ENCODE results near the gene SLC39A3. TPM values are rescaled to one million over a fixed set of nuclear protein-coding genes. Genes with fewer than 3 reads are reported as not detected.
A peak's percentile ranks its signal among the peaks of the same experiment; 100 is the strongest.
"Not testable (repeated sequence)": the region's sequence is repeated elsewhere in the genome, so short reads cannot be mapped to it uniquely, and the experiment has no call there.

Gene SLC39A3
- total RNA-seq, 2 donors from 2014 or later = 21.9 to 25.5 TPM

DNA sequence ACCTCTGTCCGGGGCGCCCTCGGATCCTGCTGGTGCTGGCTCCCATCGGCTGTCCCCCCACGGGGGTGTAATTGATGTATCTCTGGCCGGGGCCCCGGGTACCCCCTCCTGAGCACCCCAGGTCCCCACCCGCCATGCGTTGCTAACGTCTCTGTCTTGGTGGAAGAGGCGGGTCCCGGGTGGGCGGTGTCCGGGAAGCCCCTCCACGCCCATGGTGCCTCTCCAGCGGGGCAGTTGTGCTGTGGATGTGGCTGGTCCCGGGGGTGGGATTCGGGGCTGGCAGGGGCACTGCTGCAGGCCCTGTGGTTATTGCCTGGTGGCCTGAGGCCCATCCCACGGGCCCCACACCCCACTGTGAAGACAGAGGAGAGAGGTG, 23.6 kb downstream of the SLC39A3 start:
- intact Hi-C loops (cut with DNase I) = no loop called here
- ATAC-seq = no peak
- DNase-seq = no peak

DNA sequence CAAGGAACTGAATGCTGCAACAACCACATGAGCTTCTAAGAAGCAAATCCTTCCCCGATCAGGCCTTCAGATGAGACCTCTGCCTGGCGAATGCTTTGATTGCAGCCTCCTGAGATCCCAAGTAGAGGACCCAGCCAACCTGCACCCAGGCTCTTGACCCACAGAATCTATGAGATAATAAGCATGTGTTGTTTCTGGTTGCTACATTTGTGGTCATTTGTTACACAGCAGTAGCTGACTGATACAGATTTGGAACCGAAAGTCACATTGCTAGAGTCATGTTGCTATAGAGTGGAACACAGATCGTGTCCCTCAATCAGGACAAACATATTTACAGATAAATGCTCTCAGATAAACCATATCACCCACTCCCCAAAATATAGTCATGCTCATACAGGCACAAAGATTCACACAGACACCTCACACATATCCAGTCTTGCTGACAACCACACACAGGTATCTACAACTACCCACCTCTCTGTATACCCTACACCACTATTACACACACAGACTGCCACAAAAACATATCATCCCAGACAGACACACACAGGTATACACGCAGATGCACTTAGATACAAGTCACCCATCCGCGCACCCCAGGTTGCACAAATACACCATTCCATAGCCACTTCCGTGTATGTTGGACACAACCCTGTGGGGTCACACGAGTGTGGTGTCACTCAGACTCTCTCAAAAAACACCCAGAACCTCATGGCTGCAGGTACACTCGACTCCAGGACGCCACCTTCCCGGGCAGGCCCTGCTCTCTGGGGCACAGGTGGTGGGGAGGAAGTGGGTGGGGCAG, 24.1 kb downstream of the SLC39A3 start:
- DNase-seq (no peak), ATAC-seq (no peak)
- intact Hi-C loops (cut with DNase I) = no loop called here

DNA sequence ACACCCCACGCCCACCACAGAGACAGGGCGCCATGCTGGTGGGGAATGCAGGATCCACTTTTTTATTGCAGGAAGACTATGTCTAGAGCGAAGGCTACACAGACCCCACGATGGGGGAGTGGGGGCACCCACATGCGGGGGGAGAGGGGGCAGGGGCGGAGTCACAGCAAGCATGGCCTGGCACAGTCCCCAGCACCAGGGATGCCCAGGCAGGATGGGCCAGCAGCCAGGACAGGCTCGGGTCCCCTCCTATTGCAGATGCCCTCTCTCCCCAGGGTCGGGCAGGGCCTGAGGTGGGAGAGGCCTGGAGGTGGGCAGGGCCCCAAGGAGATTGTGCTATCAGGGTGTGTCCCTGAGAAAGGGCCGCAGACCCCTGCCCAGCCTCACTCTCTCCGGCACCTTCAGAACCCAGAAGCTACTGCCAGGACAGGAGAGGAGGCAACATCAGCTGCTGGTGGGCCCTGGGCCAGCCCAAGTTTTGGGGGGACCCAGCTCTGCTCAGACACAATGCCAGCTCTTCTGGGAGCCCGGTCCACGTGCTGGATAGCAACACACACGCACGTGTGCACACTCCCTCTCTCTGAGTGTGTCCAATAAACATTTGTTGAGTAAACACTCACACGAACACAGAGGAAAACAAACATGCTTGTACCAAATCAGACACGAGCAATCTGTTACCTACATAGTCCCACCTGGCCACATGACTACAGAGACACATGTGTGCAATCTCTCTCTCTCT, 25.1 kb downstream of the SLC39A3 start:
- intact Hi-C loops (cut with DNase I) = no loop called here
- no peak for DNase-seq
- no peak for ATAC-seq

DNA sequence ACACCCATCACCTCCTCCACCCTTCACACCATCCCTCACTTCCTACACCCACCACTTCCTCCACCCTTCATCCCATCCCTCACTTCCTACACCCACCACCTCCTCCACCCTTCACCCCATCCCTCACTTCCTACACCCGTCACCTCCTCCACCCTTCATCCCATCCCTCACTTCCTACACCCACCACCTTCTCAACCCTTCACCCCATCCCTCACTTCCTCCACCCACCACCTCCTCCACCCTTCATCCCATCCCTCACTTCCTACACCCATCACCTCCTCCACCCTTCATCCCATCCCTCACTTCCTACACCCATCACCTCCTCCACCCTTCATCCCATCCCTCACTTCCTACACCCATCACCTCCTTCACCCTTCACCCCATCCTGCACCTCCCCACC, 25.7 kb downstream of the SLC39A3 start:
- ATAC-seq; DNase-seq; intact Hi-C loops (cut with DNase I): not testable (repeated sequence)

DNA sequence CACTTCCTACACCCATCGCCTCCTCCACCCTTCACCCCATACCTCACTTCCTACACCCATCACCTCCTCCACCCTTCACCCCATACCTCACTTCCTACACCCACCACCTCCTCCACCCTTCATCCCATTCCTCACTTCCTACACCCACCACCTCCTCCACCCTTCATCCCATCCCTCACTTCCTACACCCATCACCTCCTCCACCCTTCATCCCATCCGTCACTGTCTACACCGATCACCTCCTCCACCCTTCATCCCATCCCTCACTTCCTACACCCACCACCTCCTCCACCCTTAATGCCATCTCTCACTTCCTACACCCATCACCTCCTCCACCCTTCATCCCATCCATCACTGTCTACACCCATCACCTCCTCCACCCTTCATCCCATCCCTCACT, 26.6 kb downstream of the SLC39A3 start:
- DNase-seq; intact Hi-C loops (cut with DNase I); ATAC-seq: not testable (repeated sequence)

DNA sequence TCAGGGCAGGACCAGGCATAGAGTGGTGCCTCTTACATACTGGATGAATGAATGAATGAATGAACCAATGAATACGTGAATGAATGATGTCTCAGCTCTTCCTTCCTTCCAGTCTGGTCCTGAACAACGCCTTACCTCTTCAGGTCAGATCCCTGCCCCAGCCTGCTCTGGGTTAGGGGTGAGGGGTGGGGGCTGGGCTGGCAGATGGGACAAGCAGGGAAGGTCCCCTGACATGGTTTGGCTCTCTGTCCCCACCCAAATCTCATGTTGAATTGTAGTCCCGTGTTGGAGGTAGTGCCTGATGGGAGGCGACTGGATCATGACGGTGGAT, 28.0 kb downstream of the SLC39A3 start:
- DNase-seq (no peak), ATAC-seq (no peak)
- intact Hi-C loops (cut with DNase I) = no loop called here

DNA sequence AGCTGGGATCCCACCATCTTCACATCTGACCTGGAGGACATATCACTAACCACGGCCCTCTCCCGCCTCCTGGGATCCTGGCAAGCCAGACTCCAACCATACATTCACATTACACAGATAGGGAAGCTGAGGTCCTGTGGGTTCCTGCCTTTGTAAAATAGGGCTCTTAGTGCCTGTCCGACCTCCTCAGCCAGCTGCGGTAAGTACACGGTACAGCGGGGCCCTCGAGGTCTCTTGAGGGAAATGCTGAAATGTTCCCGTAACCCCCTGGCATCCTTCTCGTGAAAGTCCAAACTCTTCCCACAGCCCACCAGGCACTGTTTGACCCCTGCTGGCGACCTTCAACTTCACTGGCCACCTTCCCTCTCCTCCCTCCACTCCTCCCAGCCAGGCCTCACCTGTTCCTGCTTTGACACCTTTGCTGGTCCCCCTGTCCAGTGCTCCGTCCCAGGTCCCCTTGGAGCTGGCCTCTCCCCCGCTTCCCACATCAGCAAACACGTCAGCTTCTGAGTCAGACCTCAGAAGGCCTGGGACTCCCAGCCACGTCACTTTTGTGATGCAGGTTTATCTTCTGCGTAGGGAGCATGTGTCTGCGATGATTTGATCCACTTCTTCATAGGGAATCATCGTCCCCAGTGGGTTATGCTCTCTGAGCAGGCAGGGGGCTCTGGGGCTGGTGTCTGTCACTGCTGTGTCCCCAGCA, 28.5 kb downstream of the SLC39A3 start:
- peak in 1 of 2 donors; percentile 32 for ATAC-seq
- DNase-seq = no peak
- intact Hi-C loops (cut with DNase I) = no loop called here

DNA sequence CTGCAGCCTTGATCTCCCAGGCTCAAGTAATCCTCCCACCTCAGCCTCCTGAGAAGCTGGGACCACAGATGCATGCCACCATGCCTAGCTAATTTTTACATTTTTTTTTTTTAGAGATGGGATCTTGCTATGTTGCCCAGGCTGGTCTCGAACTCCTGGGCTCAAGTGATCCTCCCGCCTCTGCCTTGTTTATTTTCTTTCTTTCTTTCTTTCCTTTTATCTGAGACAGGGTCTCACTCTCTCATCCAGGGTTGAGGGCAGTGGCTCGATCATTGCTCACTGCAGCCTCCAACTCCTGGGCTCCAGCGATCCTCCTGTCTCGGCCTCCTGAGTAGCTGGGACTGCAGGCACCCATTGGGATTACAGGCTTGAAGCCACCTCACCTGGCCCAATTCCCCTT, 33.6 kb downstream of the SLC39A3 start:
- DNase-seq (no peak), ATAC-seq (no peak)
- intact Hi-C loops (cut with DNase I) = no loop called here

DNA sequence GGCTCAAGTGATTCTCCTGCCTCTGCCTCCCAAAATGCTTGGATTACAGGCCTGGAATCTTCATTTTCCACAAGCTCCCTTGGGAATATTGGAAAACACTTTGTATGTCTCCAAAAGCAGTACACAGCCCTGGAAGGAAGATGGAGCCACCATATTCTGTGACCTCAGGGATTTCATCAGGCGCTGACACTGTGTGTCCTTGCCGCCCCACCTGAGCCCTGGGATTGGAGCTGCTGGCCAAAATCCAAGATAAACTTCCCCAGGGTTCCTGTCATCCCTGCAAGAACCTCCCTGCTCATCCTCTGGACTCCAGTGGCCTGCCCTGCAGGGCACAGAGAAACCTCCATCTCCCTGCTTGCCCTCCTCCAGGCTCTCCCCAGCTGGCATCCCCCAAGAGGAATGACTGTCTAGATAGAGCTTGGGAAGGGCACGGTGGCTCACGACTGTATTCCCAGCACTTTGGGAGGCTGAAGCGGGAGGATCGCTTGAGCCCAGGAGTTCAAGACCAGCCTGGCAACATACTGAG, 36.1 kb downstream of the SLC39A3 start:
- intact Hi-C loops (cut with DNase I) = no loop called here
- DNase-seq (no peak), ATAC-seq (no peak)

DNA sequence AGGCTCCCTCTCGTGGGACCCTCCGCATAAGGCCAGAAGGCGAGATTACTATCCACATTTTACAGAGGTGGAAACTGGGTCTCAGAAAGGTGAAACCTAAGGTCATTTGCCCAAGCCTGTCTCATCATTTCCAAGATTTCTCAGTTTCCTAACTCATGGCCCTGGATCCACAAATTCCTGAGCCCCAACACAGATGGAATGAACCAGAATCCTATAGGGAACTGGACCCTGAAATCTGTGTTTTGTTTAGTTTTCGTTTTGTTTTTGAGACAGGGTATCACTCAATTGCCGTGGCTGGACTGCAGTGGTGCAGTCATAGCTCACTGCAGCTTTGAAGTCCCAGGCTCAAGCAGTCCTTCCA, 36.8 kb downstream of the SLC39A3 start:
- DNase-seq = no peak
- ATAC-seq = no peak
- intact Hi-C loops (cut with DNase I) = no loop called here

DNA sequence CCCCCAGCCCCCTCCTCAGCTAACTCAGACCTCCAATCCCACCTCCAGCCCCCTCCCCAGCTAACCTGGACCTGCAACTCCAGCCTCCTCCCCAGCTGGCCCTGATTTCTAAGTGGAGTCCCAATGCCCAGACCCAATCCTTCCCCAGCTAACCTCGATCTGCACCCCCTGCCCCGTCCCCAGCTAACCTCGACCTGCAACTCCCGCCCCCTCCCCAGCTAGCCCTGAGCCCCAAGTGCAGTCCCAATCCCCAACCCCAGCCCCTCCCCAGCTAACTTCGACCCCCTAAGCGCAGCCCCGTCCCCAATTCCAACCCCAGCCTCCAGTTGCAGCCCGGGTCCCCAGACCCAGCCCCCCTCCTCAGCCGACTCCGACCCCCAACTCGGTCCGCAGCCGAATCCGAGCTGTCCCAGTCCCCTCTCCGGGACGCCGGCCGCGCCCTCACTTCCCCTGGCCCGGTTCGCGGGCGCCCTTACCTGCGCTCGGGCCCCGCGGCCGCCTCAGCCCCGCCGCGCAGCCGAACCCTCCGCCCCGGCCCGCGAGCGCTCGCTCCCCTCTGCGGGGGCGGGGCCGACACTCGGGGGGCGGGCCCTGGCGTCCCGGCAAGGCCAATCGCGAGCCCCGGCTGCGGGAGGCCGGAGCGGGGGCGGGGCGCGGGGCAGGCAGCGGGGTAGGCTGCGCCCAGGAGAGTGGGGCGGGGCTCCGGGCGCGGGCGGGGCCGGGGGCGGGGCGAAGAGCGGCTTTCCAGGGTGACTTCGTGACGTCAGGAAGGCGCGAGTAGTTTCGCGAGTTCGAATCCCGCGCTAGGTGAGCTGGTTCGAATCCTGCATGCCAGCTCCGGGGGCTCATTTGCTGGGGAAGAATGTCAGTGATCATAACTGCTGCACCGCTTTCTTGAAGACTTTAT, 37.4 kb downstream of the SLC39A3 start, which contains the start of gene GNG7:
TSS of gene GNG7 (minus strand) at position 525 of the 907 bp plus-strand sequence. CDS start 182,006 bp downstream, outside the sequence.
- ATAC-seq (peak; percentile 100), DNase-seq (peak; percentile 94)
- intact Hi-C loops (cut with DNase I) = no loop called here

DNA sequence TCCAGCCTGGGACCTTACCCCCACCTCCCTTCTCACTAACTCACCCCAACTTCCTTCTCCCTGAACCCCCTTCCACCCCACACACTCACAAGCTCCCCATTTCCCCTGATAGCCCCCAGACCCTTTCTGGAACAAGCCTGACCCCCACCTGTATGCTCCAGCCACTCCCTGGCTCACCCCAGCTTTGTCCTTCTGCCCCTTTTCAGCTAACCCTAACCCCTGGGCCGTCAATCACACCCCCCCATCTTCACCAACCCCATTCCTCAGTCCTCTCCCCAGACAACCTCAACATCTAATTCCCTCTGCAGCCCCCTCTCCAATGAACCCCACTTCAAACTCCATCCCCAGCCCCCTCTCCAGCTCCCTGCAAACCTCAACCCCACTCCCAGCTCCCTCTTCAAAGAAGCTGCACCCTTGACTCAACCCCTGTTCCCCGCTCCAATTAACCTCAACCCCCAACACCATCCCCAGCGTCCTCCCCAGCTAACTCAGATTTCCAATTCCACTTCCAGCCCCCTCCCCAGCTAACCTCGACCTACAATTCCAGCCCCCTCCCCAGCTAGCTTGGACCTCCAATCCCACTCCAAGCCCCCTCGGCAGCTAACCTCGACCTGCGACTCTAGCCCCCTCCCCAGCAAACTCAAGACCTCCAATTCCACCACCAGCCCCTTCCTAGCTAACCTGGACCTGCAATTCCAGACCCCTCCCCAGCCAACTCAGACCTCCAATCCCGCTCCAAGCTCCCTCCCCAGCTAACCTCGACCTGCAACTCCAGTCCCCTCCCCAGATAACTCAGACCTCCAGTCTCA, 38.3 kb downstream of the SLC39A3 start:
- intact Hi-C loops (cut with DNase I) = no loop called here
- ATAC-seq (no peak), DNase-seq (no peak)

DNA sequence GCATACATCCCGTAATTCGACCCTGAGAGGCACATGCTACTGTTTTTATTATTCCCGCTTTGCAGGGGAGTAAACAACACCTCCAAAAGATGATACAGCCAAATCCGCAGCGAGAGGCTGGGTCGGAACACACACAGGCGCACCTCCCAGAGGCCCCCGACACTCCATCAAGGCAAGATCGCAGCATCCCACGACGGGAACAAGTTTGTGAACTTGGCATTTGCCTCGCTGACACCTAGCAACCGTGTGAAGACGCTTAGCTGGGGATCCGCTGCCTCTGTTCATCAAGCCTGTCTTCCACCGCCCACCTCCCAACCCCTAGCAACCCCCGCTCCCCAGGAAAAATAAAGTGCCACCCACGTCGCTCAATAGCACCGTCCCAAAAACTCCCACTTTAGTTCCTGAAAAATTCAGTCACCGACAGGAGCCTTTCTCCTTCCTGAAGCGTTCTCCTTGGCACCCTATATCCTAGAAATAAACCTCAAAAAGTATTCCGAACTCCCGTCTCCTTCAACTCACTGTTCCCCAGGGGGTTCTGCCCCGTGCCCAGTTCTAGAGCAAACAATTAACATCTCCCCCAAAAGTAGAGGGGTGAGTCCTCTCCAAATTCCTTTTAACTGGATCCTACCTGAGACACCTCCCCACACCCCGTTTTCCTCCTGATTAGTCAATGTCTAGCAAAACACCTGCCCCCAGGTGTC, 39.0 kb downstream of the SLC39A3 start:
- no peak for ATAC-seq
- intact Hi-C loops (cut with DNase I) = no loop called here
- no peak for DNase-seq

DNA sequence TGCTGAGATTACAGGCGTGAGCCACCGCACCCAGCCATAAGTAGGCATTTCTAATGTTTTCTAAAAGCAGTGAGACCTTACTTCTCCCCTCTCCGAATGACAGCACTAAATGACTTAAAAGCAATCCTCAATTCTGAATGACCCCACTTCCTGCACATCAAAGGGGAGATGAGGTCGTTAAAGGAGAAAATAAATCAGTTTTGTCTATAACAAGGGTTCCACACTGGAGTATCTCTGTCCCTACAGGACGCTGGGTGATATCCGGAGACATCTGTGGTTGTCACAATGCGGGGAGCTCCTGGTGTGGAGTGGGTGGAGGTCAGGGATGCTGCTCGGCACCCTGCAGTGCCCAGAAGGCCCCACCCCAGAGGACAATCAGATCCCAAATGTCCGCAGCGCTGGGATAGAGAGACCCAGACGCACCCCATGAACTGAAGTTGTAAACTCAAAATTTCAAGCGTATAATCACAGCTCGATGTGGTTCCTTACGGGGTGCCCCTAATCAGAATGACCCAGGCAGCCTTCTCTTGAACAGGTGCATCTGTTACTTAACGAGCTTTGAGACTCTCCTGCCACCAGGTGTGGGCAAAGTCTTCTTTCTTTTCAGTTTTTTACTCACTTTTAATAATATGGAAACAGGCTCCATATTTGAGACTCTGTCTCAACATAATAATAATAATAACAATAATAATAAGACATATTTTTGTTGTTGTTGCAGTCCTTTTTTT, 40.2 kb downstream of the SLC39A3 start:
- ATAC-seq (no peak), DNase-seq (no peak)
- intact Hi-C loops (cut with DNase I) = no loop called here

DNA sequence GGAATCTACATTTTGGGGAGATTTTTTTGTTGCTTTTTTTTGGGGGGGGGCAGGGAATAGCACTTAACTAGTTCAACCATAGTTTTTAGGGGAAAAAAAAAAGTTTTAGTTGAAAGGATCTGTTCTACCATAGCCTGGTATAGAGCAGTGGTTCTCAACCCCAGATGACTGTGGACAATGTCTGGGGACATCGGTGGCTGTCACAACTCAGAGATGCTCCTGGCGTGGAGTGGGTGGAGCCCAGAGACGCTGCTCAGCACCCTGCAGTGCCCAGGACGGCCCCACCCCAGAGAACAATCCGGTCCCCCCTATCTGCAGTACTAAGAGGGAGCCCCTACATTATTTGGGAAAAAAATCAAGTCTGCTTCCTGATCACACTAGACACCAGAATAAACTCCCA, 45.6 kb downstream of the SLC39A3 start:
- ATAC-seq (peak in 1 of 2 donors; percentile 38), DNase-seq (no peak)
- intact Hi-C loops (cut with DNase I) = no loop called here

DNA sequence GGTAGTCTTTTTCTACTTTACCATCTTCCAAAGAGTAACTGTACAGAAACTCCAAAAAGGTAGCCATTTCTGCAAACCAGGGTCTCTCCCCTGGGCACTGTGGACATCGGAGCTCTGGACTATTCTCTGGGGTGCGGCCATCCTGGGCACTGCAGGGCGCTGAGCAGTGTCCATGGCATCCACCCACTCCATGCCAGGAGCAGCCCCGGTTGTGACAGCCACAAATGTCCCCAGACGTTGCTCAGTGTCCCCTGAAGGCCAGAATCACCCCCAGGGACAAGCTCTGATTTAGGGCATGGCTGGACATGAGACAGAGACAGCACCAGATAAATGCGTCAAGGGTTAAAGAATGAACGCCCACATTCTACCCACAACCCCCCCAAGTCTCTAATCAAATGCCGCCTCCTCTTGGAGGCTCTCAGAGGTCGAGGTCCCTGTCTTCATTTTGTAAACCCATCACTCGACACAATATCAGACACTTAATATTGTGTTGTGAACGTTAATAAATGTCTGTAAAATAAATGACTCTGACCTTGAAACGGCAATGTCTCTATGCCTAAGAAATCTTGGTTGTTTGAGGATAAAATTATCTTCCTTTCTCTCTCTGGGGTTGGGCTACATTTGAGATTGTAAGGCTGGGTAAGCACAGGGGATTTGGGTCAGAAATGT, 46.2 kb downstream of the SLC39A3 start:
- DNase-seq = no peak
- peak in 1 of 2 donors; percentile 45 for ATAC-seq
- intact Hi-C loops (cut with DNase I) = no loop called here
